HK-2 (cell line): ENCODE measurements around the gene GLS.

Experiments
- DNase-seq: peaks from one replicate; pipeline ENCODE4 v3.0.0-alpha.2; 2018; ENCODE audit not compliant: unreplicated experiment

GLS gene

DNA sequence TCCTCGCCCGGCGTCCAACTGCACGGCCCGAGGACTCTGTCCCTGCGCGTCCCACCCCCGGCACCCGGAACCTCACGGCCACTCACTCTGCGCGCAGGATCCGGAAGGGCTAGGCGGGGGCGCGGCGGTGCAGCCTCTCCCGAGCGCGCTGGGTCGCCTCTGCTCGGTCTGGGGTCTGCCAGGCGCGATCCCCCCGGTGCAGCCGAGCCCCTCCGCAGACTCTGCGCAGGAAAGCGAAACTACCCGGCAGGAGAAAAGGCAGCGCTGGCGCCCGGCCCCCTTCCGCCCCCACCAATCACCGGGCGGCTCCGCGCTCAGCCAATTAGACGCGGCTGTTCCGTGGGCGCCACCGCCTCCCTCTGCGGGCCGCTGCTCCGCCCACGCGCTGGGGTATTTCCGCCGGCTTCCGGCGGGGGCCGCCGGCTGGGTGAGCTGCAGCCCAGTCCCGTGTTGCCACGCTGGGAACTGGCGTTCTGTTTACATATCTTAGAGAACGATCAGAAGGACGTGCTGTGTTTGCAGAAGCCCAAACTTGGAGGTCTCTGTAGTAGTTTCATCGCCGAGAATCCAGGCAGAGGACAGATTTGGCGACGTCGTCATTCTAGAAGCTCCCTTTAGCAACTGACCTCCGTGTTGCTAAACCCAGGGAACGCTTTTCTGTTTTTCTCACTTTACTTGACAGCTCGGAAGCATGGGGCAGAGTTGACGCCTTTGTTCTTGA, 133.5 kb downstream of the GLS start, which contains the start of gene STAT1:
Gene STAT1, minus strand, starts transcription at position 240 of the 721 bp plus-strand sequence. CDS start 4,168 bp downstream, outside the sequence.
- peak; percentile 96 for DNase-seq

DNA sequence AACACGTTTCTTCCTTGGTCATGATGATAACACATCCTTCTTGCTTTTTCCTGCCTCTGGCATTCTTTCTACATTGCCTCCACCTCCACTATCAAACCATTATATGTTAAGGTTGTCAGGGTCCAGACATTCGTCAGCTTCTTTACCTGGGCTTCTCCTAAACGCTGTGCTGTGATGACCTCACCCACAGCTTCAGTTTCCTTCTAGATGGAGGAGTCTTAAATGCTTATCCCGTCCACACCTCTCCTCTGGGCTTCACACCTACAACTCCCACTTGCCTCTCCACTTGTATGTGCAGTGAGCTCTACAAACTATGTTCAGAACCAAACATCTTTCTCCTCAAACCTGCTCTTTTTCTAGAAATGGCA, 134.0 kb downstream of the GLS start:
- DNase-seq: no peak
